Measurements from ENCODE around the gene GRM3.

GRCh38 chr7:86645676-86646276 lies 2.1 kb downstream of the GRM3 start:
- TF ChIP-seq ZNF274 (IDR thresholded peaks at IDR 0.05; ENCODE audit: low read depth, low read length) (no peak), SUZ12 (IDR thresholded peaks at IDR 0.05; ENCODE audit: extremely low read depth, insufficient read depth, insufficient read length) (no peak)

All from NT2/D1 (cell line).